HepG2 (cell line): ENCODE measurements around the gene HYAL2. TPM values are rescaled to one million over a fixed set of nuclear protein-coding genes. Genes with fewer than 3 reads are reported as not detected.

Experiments
- ARHGAP35 ChIP-seq: sonication (generic); formaldehyde crosslinking; IDR thresholded peaks from 2 replicates; pipeline ENCODE4 v1.9.0; 2022; ENCODE audit warnings: mild to moderate bottlenecking, inconsistent platforms, moderate library complexity, missing genetic modification reagents, borderline replicate concordance
- ASH2L ChIP-seq: fragments of 300-600, 200-600 bp; sonication (generic); IDR thresholded peaks from 2 replicates; pipeline ENCODE4 v1.7.0; 2017; ENCODE audit warnings: low read depth, mild to moderate bottlenecking, moderate library complexity, mixed read lengths, low read length; ENCODE audit not compliant: insufficient read length
- E2F1 ChIP-seq: sonication (generic); formaldehyde crosslinking; IDR thresholded peaks from 2 replicates; pipeline ENCODE4 v1.5.0; 2020; ENCODE audit warnings: missing genetic modification reagents
- ELF3 ChIP-seq: IDR thresholded peaks from 2 replicates; pipeline ENCODE4 v1.6.1; 2016; ENCODE audit warnings: missing genetic modification reagents, missing compliant biosample characterization
- FOXM1 ChIP-seq: sonication (generic); formaldehyde crosslinking; IDR thresholded peaks from 2 replicates; pipeline ENCODE4 v1.5.0; 2020; ENCODE audit warnings: missing genetic modification reagents
- GMEB2 ChIP-seq: IDR thresholded peaks from 2 replicates; pipeline ENCODE4 v1.6.1; 2016; ENCODE audit warnings: missing biosample characterization, missing genetic modification reagents, low read depth
- HNRNPL ChIP-seq: fragments of 200-400 bp; formaldehyde crosslinking; IDR thresholded peaks from 2 replicates; pipeline ENCODE4 v1.6.1; 2017; ENCODE audit warnings: mild to moderate bottlenecking, low read depth, low read length
- KLF13 ChIP-seq: sonication (generic); formaldehyde crosslinking; IDR thresholded peaks from 2 replicates; pipeline ENCODE4 v1.4.0; 2020; ENCODE audit warnings: mild to moderate bottlenecking, missing genetic modification reagents
- NCOA1 ChIP-seq: sonication (generic); formaldehyde crosslinking; IDR thresholded peaks from 2 replicates; pipeline ENCODE4 v1.9.0; 2021; ENCODE audit warnings: missing genetic modification reagents
- NPAS2 ChIP-seq: sonication (generic); formaldehyde crosslinking; IDR thresholded peaks from 2 replicates; pipeline ENCODE4 v1.8.0; 2022; ENCODE audit warnings: mild to moderate bottlenecking, missing genetic modification reagents, borderline replicate concordance
- PHF5A ChIP-seq: IDR thresholded peaks from one replicate; pipeline ENCODE4 v1.6.1; 2018; ENCODE audit warnings: low read depth, missing genetic modification reagents; ENCODE audit not compliant: unreplicated experiment
- SALL2 ChIP-seq: sonication (generic); formaldehyde crosslinking; IDR thresholded peaks from 2 replicates; pipeline ENCODE4 v1.8.1; 2023; ENCODE audit warnings: mild to moderate bottlenecking, missing genetic modification reagents, inconsistent platforms
- SNAPC2 ChIP-seq: sonication (generic); formaldehyde crosslinking; IDR thresholded peaks from 2 replicates; pipeline ENCODE4 v1.8.1; 2022; ENCODE audit warnings: mild to moderate bottlenecking, missing genetic modification reagents
- SP4 ChIP-seq: sonication (generic); formaldehyde crosslinking; IDR thresholded peaks from 2 replicates; pipeline ENCODE4 v1.8.1; 2023; ENCODE audit warnings: mild to moderate bottlenecking, missing genetic modification reagents
- ZFX ChIP-seq: sonication (generic); formaldehyde crosslinking; IDR thresholded peaks from 2 replicates; pipeline ENCODE4 v1.4.0; 2020; ENCODE audit warnings: mild to moderate bottlenecking, low read depth, missing genetic modification reagents, moderate library complexity
- ZNF251 ChIP-seq: sonication (generic); formaldehyde crosslinking; IDR thresholded peaks from 2 replicates; pipeline ENCODE4 v1.9.0; 2021; ENCODE audit warnings: mild to moderate bottlenecking, missing genetic modification reagents
- ZNF253 ChIP-seq: sonication (generic); formaldehyde crosslinking; IDR thresholded peaks from 2 replicates; pipeline ENCODE4 v1.8.0; 2022; ENCODE audit warnings: mild to moderate bottlenecking, missing genetic modification reagents, borderline replicate concordance
- ZNF317 ChIP-seq: sonication (generic); formaldehyde crosslinking; IDR thresholded peaks from 2 replicates; pipeline ENCODE4 v1.5.0; 2020; ENCODE audit warnings: mild to moderate bottlenecking, missing genetic modification reagents
- ZNF33A ChIP-seq: sonication (generic); formaldehyde crosslinking; IDR thresholded peaks from 2 replicates; pipeline ENCODE4 v1.5.1; 2020; ENCODE audit warnings: missing genetic modification reagents, mild to moderate bottlenecking, moderate library complexity, borderline replicate concordance
- ZNF44 ChIP-seq: sonication (generic); formaldehyde crosslinking; IDR thresholded peaks from 2 replicates; pipeline ENCODE4 v1.5.1; 2020; ENCODE audit warnings: mild to moderate bottlenecking, missing genetic modification reagents
- ZNF598 ChIP-seq: sonication (generic); formaldehyde crosslinking; IDR thresholded peaks from 2 replicates; pipeline ENCODE4 v1.5.1; 2020; ENCODE audit warnings: mild to moderate bottlenecking, missing genetic modification reagents, borderline replicate concordance
- ZNF639 ChIP-seq: conservative IDR thresholded peaks from 2 replicates; pipeline ENCODE4 v1.6.1; 2018; ENCODE audit warnings: missing genetic modification reagents
- ZNF710 ChIP-seq: sonication (generic); formaldehyde crosslinking; IDR thresholded peaks from 2 replicates; pipeline ENCODE4 v1.5.0; 2020; ENCODE audit warnings: mild to moderate bottlenecking, missing genetic modification reagents, borderline replicate concordance
- ZSCAN22 ChIP-seq: sonication (generic); formaldehyde crosslinking; IDR thresholded peaks from 2 replicates; pipeline ENCODE4 v1.4.0; 2020; ENCODE audit warnings: mild to moderate bottlenecking, missing genetic modification reagents
- polyA plus RNA-seq, 8 experiments: library from polyadenylated mRNA; depleted of rRNA in 3 of 8; stranded (reverse) in 7 of 8; unstranded in 1 of 8; fragments of >200 nt; fragmentation: Illumina TruSeq in 4 of 8; extraction: Trizol in 4 of 8; gene quantifications; 2 replicates each; pipeline versions ENCODE4 v1.2.1 to v1.2.3, GENCODE V29; 2011 to 2016; ENCODE audit warnings: low read depth in 4 of 8, missing spikeins in 1 of 8, mixed read lengths in 1 of 8; ENCODE audit not compliant: insufficient read depth in 1 of 8
- total RNA-seq, 5 experiments: library from RNA; depleted of rRNA; stranded (reverse); fragments of >200 nt; fragmentation: Illumina TruSeq; extraction: Trizol; gene quantifications; 2 replicates each; pipeline ENCODE4 v1.2.3, GENCODE V29; 2016; ENCODE audit warnings: low read depth in 1 of 5

HYAL2 gene
- total and polyA plus RNA-seq, 2 of the 13 experiments (the other 11 are each of a cell fraction or from before 2014, with no cell fraction given): 76.2 to 102 TPM

GRCh38 chr3:50292159-50293078, 30.1 kb downstream of the HYAL2 start, which contains the start of gene IFRD2 (continued):
- TF ChIP-seq GMEB2 (CRISPR knock-in tag): peak; percentile 93
- TF ChIP-seq ZSCAN22 (CRISPR knock-in tag): no peak
- no peak for TF ChIP-seq NPAS2 (CRISPR knock-in tag)
- no peak for TF ChIP-seq PHF5A (CRISPR knock-in tag)
- no peak for TF ChIP-seq ZNF317 (CRISPR knock-in tag)
- TF ChIP-seq ZFX (CRISPR knock-in tag): peak; percentile 79
- no peak for TF ChIP-seq ZNF253
- peak; percentile 88 for TF ChIP-seq E2F1 (CRISPR knock-in tag)
- TF ChIP-seq NCOA1 (CRISPR knock-in tag): no peak
- 0 out of 2 replicates have a peak, but pooled peaks have one; percentile 22 for TF ChIP-seq ZNF598 (CRISPR knock-in tag)
- no peak for TF ChIP-seq KLF13
- no peak; the same call in 1 of the 2 replicates for TF ChIP-seq HNRNPL
- TF ChIP-seq ZNF251 (CRISPR knock-in tag): no peak
- TF ChIP-seq SP4 (CRISPR knock-in tag): peak; percentile 95
- TF ChIP-seq ZNF639: peak; percentile 67; the same call in 1 of the 2 replicates
- 0 out of 2 replicates have a peak, but pooled peaks have one; percentile 34 for TF ChIP-seq ZNF44
- TF ChIP-seq ARHGAP35 (CRISPR knock-in tag): no peak
- no peak for TF ChIP-seq ZNF33A (CRISPR knock-in tag)
- TF ChIP-seq ASH2L: peak; percentile 77
- peak; percentile 8; the same call in 1 of the 2 replicates for TF ChIP-seq ELF3
- peak; percentile 59; the same call in 1 of the 2 replicates for TF ChIP-seq SALL2
- no peak for TF ChIP-seq SNAPC2 (CRISPR knock-in tag)
- no peak for TF ChIP-seq FOXM1 (CRISPR knock-in tag)
- peak; percentile 28; the same call in 1 of the 2 replicates for TF ChIP-seq ZNF710 (CRISPR knock-in tag)
